Panc1 (cell line): ENCODE results near the gene TRIM17. TPM values are rescaled to one million over a fixed set of nuclear protein-coding genes. Genes with fewer than 3 reads are reported as not detected.

Source experiments
- ATAC-seq: fragments of 200-7000 bp; cut with Tn5 transposase; 2 replicates; pipeline ENCODE4 v1.9.1; 2020; ENCODE audit warnings: mild to moderate bottlenecking, moderate library complexity
- BruUV-seq: library from RNA; stranded (reverse); fragments of 400-500 nt; replicated peaks from 2 replicates; lab custom pipeline; 2021; lab: Mats Ljungman, UMichigan
- CTCF ChIA-PET: fragments of 300-600 bp; sonication (Branson Sonifier 250); formaldehyde crosslinking; loops from one replicate; lab custom pipeline; 2022; ENCODE audit warnings: antibody characterized with exemption; lab: Charles Lee
- POLR2A ChIA-PET: fragments of 300-600 bp; sonication (Branson Sonifier 250); formaldehyde crosslinking; loops from one replicate; lab custom pipeline; 2022; ENCODE audit warnings: antibody characterized with exemption; lab: Charles Lee
- DNase-seq: peaks from one replicate; pipeline ENCODE4 v3.0.0-alpha.2; 2010; ENCODE audit warnings: low read depth, low spot score
- H3K27ac ChIP-seq: 2 replicates; pipeline ENCODE4 v1.5.1; 2011; ENCODE audit warnings: mild to moderate bottlenecking, low read length, inconsistent platforms
- H3K27me3 ChIP-seq: fragments of 200-500 bp; sonication (Bioruptor generic); 2 replicates; pipeline ENCODE4 v1.6.0; 2014; ENCODE audit warnings: low read length, inconsistent platforms; ENCODE audit not compliant: control insufficient read depth, insufficient read depth
- H3K36me3 ChIP-seq: fragments of 200-500 bp; sonication (Bioruptor generic); 2 replicates; pipeline ENCODE4 v1.5.1; 2014; ENCODE audit warnings: inconsistent platforms, mild to moderate bottlenecking, low read length, moderate library complexity; ENCODE audit not compliant: control insufficient read depth, insufficient read depth
- H3K4me1 ChIP-seq: 2 replicates; pipeline ENCODE4 v1.5.1; 2011; ENCODE audit warnings: inconsistent platforms, mild to moderate bottlenecking, low read length, moderate library complexity; ENCODE audit not compliant: control insufficient read depth, insufficient read depth
- H3K4me3 ChIP-seq, 2 experiments: 2 replicates each; pipeline ENCODE4 v1.5.1; 2011 to 2012; ENCODE audit warnings: low read depth in 2 of 2, low read length in 2 of 2, mild to moderate bottlenecking in 2 of 2, inconsistent platforms in 1 of 2, moderate library complexity in 1 of 2
- H3K9me3 ChIP-seq: fragments of 200-500 bp; sonication (Bioruptor generic); 2 replicates; pipeline ENCODE4 v1.5.1; 2014; ENCODE audit warnings: low read depth, mild to moderate bottlenecking, inconsistent platforms, low read length, moderate library complexity; ENCODE audit not compliant: control insufficient read depth, insufficient read depth
- CTCF ChIP-seq: fragments of 450-650 bp; IDR thresholded peaks from 2 replicates; pipeline ENCODE4 v1.5.1; 2017; ENCODE audit warnings: mild to moderate bottlenecking
- POLR2AphosphoS5 ChIP-seq: IDR thresholded peaks from 2 replicates; pipeline ENCODE4 v1.6.1; 2012; ENCODE audit warnings: mild to moderate bottlenecking, low read depth, low read length, moderate library complexity
- REST ChIP-seq, 2 experiments: IDR thresholded peaks; 2 replicates each; pipeline ENCODE4 v1.6.1; 2011 to 2012; ENCODE audit warnings: low read depth in 2 of 2, control low read depth in 1 of 2, low read length in 1 of 2, mild to moderate bottlenecking in 1 of 2, moderate library complexity in 1 of 2; ENCODE audit not compliant: insufficient read depth in 1 of 2
- SIN3A ChIP-seq: IDR thresholded peaks from 2 replicates; pipeline ENCODE4 v1.6.1; 2012; ENCODE audit warnings: low read depth, mild to moderate bottlenecking, low read length, moderate library complexity, borderline replicate concordance; ENCODE audit not compliant: insufficient read depth
- TCF7L2 ChIP-seq: IDR thresholded peaks from 2 replicates; pipeline ENCODE4 v1.6.1; 2011; ENCODE audit warnings: mild to moderate bottlenecking, low read depth, low read length, inconsistent platforms
- in situ Hi-C: cut with HindIII; loops from 2 replicates; pipeline ENCODE4 v1.10.0; 2016; ENCODE audit warnings: low sequenced_read_pairs, low pct_unique_long_range_greater_than_20kb
- intact Hi-C: fragments of 100-400 bp; cut with micrococcal nuclease; formaldehyde crosslinking; loops from one replicate; pipeline ENCODE4 v1.10.0; 2022; ENCODE audit not compliant: unreplicated experiment
- total RNA-seq: library from RNA; stranded (reverse); gene quantifications from one replicate; pipeline ENCODE4 v1.2.1, GENCODE V29; 2021; ENCODE audit not compliant: unreplicated experiment

Gene TRIM17
- total RNA-seq, 1 experiment from 2014 or later, result 1.2 TPM

DNA sequence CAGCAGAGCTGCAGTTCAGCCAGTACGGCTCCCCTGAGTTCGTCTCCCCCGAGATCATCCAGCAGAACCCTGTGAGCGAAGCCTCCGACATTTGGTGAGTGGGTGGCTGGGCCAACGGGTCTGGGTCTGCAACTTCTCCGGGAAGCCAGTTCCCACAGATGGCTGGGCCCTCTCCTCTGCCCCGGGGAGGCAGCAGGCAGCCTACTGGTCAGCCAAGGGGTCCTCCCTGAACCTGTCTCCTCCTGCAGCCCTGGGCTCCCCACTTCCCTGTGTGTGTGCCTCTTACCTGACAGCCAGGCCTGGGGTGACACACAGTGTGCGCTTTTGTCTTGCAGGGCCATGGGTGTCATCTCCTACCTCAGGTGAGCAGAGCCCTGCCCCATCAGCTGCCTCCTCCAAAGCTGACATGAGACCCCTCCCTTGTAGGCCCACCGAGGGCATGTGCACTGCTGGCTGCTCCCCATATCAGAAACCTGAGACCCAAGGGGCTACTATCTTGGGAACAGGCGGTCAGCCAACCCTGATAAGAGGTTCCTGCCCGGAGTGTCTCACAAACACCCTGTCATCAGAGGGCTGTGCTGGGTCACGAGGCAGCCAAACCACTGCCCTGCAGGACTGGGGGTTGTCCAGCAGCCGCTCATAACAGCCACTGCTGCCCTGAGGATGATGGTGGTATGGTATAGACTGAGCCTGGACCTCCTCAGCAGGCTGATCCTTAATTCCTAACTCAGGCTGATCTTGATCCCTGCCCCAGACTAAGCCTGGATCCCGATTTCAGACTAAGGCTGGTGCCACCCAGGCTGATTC is 47.7 kb downstream of the TRIM17 start:
- ATAC-seq (no peak; the same call in 1 of the 2 replicates), DNase-seq (no peak)
- BruUV-seq, result no TSS peak
- H3K27me3 ChIP-seq, result no peaks in the 10 kb centered on the region
- intact Hi-C loops (no loop called here), in situ Hi-C loops (no loop called here)
- H3K36me3 ChIP-seq, result no peaks in the 10 kb centered on the region
- H3K9me3 ChIP-seq, result no peaks in the 10 kb centered on the region
- H3K4me3 ChIP-seq, result no peak overlapping the region
- POLR2A ChIA-PET, result no interaction called here
- TF ChIP-seq CTCF (no peak), REST (IDR thresholded peaks at IDR 0.05; ENCODE audit: insufficient read depth in 1 of 2, low read depth in 2 of 2, low read length in 1 of 2) (no peak), TCF7L2 (no peak), SIN3A (no peak), POLR2AphosphoS5 (no peak)
- CTCF ChIA-PET, result no interaction called here
- peaks cover 14% of the 10 kb centered on the region for H3K4me1 ChIP-seq
- no peak overlapping the region for H3K27ac ChIP-seq

DNA sequence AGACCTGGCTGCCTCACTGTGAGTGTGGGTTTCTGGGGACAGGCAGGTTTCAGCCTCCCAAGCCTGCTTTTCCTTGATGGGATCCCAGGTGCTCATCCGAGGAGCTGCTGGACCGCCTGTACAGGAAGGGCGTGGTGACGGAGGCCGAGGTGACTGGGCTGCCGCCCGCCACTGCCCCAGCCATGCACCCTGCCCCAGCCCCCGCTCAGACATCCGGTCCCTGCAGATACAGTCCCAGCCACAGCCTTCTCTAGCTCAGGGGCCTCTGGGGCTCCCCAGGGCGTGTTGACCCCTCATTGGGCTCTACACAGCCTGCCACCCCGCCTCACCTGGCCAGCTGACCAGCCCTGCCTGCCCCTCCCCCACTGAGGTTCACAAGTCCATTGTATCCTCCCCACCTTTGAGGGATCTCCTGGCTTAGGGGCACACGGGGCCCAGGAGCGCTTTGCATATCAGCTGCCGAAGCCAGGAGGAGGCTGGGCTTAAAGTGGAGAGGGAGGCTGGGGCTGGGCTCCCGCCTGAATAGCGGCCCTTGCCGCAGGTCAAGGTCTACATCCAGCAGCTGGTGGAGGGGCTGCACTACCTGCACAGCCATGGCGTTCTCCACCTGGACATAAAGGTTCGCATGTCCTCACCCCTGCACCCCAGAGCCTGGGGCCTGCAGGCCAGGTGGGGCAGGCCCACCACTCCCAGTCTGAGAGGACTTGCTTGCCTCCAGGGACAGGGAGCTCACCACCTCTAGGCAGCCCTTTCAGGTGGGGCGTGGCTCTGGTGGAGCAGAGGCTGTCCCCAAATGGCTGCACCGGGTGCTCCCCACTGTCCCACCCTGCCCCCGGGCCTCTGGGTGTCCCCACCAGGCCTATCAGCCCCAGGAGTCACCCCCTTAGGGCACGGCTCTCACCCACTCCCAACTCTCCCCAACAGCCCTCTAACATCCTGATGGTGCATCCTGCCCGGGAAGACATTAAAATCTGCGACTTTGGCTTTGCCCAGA is 48.6 kb downstream of the TRIM17 start:
- no peaks in the 10 kb centered on the region for H3K27me3 ChIP-seq
- BruUV-seq, result no TSS peak
- intact Hi-C loops (no loop called here), in situ Hi-C loops (no loop called here)
- no peaks in the 10 kb centered on the region for H3K9me3 ChIP-seq
- TF ChIP-seq CTCF (no peak), REST (IDR thresholded peaks at IDR 0.05; ENCODE audit: insufficient read depth in 1 of 2, low read depth in 2 of 2, low read length in 1 of 2) (no peak), POLR2AphosphoS5 (no peak)
- no peak; the same call in 1 of the 2 replicates for ATAC-seq
- H3K36me3 ChIP-seq, result no peaks in the 10 kb centered on the region
- POLR2A ChIA-PET, result no interaction called here
- DNase-seq, result no peak
- CTCF ChIA-PET, result interaction anchor here (0.6 kb wide), 1 partner anchor 97 kb away, joined by 3 read pairs; no protein-coding TSS in a partner anchor
- H3K27ac ChIP-seq, result no peak overlapping the region
- H3K4me1 ChIP-seq, result peaks cover 14% of the 10 kb centered on the region
- H3K4me3 ChIP-seq, result no peak overlapping the region
